Measurements from ENCODE around the gene FARP1.

Gene FARP1

GRCh38 chr13:98175043-98175442 lies 32.1 kb downstream of the FARP1 start:
- DNase-seq = no peak

DNA sequence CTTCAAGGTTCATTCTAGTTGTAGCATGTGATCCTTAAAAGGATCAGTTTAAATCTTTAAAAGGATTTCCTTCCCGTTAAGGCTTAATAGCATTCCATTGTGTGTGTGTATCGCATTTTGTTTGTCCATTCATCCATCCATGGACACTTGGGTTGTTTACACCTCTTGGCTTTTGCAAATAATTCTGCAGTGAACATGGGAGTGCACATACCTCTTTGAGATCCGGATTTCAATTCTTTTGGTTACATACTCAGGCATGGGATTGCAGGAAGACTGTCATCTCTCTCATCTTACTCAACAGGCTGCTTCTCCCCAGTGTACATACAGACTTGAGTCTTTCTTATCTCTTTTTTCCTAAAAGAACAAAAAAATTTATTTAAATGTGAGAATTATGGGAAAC lies 32.9 kb downstream of the FARP1 start:
- DNase-seq = no peak

DNA sequence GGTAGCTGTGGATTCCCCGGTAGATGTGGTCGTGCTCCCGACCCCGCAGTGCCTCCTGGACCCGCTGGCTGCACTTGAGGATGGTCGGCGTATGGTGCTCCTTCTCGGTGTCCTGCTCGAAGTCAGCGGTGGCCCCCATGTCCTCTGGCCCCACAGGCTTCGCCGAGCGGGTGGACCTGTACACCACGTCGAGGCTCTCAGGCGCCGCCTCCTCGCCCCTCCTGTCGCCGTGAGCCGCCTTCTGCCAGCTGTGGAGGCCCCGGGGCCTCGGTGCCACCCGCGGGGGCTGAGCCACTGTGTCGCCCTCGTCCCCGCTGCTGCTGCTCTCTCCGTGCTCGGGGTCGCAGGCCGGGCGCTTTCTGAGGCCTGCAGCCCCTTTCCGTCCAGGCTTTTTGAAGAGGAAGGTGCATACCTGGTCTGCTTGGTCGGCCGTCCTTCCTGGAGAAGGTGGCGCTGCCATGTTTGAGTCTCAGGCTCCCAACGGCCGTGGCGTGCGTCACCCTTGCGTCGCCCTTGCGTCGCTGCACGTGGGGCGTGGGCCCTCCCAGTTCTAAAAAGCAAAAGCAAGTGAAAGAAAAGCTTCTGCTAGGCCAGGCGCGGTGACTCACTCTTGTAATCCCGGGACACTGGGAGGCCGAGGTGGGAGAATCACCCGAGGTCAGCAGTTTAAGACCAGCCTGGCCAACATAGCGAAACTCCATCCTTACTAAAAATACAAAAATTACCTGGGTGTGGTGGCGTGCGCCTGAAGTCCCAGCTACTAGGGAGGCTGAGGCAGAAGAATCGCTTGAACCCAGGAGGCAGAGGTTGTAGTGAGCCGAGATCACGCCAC lies 34.1 kb downstream of the FARP1 start, which contains the start of gene RNF113B:
Gene RNF113B (minus strand): TSS at position 493 of the 832 bp plus-strand sequence. CDS start 33 bp downstream, at position 460.
- no peak for DNase-seq

- no peak for DNase-seq
Observed at GRCh38 chr13:98180092-98180491, 37.2 kb downstream of the FARP1 start.

GRCh38 chr13:98181111-98181815 lies 38.4 kb downstream of the FARP1 start:
- no peak for DNase-seq

DNA sequence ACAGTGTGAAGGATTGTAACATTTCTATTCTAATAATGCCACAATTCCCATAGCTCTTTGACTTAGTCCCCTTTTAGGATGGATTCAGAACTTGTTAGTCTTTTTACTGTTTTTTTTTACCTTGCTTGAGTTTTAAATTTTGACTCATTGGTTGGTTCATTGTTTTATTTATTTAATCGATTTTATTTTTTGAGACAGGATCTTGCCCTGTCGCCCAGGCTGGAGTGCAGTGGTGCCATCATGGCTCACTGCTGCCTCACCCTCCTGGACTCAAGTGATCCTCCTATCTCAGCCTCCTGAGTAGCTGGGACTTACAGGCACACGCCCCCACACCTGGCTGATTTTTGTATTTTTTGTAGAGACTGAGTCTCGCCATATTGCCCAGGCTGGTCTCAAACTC lies 39.3 kb downstream of the FARP1 start:
- no peak for DNase-seq

GRCh38 chr13:98182589-98182988 lies 39.7 kb downstream of the FARP1 start:
- no peak for DNase-seq

GRCh38 chr13:98184792-98185191 lies 41.9 kb downstream of the FARP1 start:
- no peak for DNase-seq

DNA sequence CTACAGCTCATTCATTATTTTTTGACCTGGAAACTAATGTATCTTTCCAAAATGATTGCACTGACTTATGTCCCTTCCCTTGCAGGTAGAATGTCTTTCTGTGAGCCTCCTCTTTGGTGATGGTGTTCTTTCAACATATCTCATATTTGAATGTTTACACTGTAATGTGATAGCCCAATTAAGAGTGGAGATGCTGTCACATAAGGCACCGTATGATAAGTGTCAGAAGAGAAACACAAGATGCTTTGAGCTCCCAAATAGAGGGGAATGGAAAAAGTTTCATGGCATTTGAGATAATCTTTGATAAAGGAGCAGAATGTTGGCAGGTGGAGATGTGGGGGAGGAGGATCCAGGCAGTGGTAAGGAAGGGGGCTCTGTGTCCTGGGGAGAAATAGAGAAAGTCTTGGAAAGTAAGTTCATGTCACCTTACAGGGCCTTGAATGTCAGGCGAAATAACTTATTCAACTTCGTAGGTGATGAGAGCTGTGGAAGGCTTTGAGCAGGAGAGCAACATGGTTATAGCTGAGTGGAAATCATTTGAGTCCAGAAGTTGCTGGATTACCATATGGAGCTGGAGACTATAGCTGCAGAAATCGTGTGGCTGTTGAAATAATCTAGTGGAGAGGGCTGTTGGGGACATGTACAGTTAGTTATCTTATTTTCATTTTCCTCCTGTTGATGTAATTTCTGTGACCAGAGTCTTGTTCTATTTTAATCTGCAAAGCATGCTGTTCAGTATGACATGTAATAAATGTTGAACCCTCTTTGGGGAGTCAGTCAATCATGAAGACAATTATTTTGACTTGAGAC lies 44.5 kb downstream of the FARP1 start:
- DNase-seq = no peak

GRCh38 chr13:98187965-98188261 lies 45.0 kb downstream of the FARP1 start:
- no peak for DNase-seq

DNA sequence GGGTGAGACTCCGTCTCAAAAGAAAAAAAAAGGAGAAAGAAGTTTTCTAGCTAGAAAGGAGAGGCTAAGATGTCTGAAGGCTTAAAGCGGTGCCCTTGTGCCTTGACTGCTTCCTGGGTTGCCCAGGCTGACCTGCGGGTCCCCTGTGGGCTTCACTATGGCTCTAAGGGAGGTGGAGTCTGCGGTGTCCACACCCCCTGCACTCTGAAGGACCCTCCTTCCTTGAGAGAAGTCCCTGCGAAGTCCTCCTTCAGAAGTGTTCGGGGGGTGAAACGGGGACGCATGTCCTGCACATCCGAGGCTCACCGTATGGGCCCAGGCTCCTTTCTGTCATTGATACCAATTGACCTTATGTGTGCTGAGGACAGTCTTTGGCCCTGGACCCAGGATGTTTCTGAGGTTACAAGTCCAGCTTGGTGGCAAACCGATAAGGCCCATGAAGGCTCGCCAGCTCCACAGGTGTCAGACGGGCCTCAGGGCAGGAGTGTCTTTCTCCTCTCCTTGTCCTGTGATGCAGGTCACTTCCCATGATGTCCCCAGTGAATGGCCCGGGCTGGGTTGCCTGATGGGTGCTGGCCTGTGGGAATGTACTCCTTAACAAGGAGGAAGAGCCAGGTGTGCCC lies 45.8 kb downstream of the FARP1 start:
- DNase-seq = no peak

DNA sequence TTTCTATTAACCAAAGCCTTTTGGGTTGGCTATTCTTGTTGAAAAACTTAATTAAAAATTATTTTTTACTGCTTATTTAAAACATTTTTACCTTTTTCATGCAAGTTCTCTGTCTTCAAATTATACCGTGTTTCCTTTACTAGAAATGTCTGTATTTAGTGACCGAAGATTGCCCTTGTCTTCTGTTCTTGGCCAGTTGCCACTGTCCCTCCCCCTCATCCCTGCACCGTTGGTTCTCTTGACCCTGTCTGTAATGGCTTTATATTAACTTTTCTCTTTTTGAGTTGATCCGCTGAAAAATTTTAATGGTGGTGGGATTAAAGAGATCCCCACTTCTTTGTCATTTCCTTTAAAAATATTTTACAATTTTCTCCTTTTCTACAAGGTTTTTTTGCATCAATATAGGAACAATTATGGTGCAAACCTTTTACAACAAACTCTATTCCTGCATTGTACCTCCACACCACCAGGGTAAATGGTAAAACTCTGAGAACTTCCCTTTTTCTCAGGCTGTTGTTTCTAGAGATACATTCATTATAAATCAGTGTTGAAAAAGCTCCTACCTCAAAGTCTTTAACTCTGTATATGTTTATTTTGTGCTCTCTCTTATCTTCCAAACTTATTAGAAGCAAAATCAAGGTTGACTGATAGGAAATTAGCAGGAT lies 47.1 kb downstream of the FARP1 start:
- no peak for DNase-seq

DNA sequence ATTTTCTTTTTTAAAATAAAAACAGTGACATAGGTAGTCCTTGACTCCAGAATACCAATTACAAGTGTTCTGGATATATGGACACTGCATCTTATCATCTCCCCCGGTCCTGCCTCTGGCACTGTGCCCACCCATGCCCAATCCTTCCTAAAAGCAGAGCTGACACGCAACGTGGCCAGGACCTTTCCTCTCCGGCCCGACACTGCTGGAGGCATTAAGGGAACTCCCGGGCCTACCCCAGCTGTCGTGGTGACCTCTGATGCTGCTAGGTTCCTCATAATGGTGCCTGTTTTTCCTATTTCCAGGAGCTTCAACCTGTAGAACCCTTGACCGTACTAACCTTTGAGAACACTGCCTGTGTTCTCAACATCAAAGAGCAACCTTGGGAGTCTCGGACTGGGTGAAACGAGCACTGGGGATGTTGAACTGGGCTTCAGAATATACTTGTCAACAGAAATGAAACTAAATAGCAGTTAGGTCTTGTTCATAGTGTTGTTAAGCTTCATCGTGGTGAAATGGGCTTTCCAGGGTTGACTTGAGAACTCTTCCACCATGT lies 48.1 kb downstream of the FARP1 start:
- no peak for DNase-seq

DNA sequence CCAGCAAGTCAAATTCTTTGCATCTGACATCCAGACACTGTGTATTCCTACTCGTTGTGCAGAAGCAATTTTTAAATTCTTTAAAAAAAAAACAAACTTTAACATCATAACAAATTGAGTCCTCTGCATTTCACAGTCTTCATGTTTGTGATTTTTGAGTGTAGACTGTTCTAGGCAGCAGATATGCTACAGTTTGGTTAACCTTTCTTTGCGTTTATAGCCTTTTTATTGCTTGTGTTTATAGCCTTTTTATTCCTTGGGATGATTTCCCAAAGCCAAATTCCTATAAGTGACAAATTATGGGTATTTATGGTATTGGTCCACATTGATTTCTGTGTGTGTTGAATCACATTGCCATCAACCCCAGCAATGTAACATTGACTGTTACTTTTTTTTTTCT lies 49.1 kb downstream of the FARP1 start:
- no peak for DNase-seq

- DNase-seq = no peak
Observed at GRCh38 chr13:98195054-98195791, 52.3 kb downstream of the FARP1 start.

DNA sequence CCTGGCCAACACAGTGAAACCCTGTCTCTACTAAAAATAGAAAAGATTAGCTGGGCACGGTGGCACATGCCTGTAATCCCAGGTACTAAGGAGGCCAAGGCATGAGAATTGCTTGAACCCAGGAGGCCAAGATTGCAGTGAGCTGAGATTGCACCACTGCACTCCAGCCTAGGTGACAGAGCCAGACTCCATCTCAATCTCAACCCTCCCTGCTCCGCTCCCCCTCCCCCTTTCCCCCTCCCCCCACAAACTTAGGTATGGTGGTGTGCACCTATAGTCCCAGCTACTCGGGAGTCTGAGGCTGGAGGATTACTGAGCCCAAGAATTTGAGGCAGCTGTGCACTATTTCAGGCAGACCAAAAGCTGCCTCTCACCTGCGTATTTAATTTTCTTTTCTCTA lies 55.8 kb downstream of the FARP1 start:
- DNase-seq = no peak

DNA sequence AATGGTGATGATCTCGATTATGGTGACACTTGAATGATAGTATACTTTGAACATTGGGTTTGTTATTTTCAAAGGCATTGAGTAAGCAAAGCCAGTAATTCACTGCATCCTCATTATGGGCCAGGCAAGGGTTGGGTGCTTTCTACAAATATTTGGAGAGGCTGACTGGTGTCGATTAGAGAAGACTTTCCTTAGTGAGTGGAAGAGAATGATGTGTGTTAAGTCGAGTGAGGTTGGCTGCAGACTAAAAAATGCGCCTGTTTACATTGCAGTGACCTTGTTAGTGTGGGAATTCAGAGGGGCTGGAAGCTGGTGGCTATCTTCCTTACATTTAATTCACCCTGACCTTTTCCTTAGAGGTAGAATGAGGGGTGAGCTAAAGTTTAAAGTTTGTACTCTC lies 56.6 kb downstream of the FARP1 start:
- no peak for DNase-seq

- no peak for DNase-seq
Observed at GRCh38 chr13:98200211-98200878, 57.5 kb downstream of the FARP1 start.

DNA sequence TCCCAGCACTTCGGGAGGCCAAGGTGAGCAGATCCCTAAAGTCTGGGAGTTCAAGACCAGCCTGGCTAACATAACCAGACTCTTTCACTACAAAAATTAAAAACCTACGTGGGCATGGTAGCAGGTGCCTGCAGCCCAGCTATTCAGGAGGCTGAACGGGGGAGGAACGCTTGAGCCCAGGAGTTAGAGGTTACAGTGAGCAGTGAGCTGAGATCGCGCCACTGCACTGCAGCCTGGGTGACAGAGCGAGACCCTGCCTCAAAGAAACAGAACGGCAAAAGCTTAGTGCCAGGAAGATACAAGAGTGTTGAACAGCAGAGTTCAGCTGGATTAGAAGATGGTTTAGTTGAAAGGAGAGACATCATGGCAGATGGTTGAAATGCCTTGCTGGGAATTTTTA lies 58.3 kb downstream of the FARP1 start:
- no peak for DNase-seq

GRCh38 chr13:98201984-98202383 lies 59.1 kb downstream of the FARP1 start:
- DNase-seq = no peak

All from activated CD8-positive, alpha-beta memory T cell treated with anti-CD3 and anti-CD28 coated beads, Interleukin-2, amount 50 U/mL, for 48 hours (primary cell).